ENCODE data around the gene KMT5B.

GRCh38 chr11:68146704-68147474 lies 66.2 kb downstream of the KMT5B start:
- TF ChIP-seq, protein P1, sequence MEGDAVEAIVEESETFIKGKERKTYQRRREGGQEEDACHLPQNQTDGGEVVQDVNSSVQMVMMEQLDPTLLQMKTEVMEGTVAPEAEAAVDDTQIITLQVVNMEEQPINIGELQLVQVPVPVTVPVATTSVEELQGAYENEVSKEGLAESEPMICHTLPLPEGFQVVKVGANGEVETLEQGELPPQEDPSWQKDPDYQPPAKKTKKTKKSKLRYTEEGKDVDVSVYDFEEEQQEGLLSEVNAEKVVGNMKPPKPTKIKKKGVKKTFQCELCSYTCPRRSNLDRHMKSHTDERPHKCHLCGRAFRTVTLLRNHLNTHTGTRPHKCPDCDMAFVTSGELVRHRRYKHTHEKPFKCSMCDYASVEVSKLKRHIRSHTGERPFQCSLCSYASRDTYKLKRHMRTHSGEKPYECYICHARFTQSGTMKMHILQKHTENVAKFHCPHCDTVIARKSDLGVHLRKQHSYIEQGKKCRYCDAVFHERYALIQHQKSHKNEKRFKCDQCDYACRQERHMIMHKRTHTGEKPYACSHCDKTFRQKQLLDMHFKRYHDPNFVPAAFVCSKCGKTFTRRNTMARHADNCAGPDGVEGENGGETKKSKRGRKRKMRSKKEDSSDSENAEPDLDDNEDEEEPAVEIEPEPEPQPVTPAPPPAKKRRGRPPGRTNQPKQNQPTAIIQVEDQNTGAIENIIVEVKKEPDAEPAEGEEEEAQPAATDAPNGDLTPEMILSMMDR (IDR thresholded peaks at IDR 0.05; ENCODE audit: low read length), result no peak
- no peak for TF ChIP-seq EZH2 (IDR thresholded peaks at IDR 0.05; ENCODE audit: borderline replicate concordance, low read length)

Measured in OCI-LY1 (cell line).